Retinal pigment epithelial cell (primary cell): ENCODE results near the gene MPRIP.

Source experiments
- DNase-seq: peaks from one replicate; pipeline ENCODE4 v3.0.0-alpha.2; 2010; ENCODE audit warnings: low read depth
- H3K4me3 ChIP-seq: 2 replicates; pipeline ENCODE4 v1.5.1; 2011; ENCODE audit warnings: mild to moderate bottlenecking, low read length, control low read depth, moderate library complexity
- CTCF ChIP-seq: conservative IDR thresholded peaks from 2 replicates; pipeline ENCODE4 v1.5.1; 2011; ENCODE audit warnings: low read depth, low read length, control low read depth, inconsistent platforms

MPRIP gene

GRCh38 chr17:17165666-17166308 lies 123.5 kb downstream of the MPRIP start:
- TF ChIP-seq CTCF = no peak
- no peak overlapping the region for H3K4me3 ChIP-seq
- DNase-seq = no peak

GRCh38 chr17:17166446-17166845 lies 124.2 kb downstream of the MPRIP start:
- no peak for TF ChIP-seq CTCF
- DNase-seq = no peak
- no peak overlapping the region for H3K4me3 ChIP-seq

GRCh38 chr17:17167356-17167755 lies 125.1 kb downstream of the MPRIP start:
- DNase-seq = no peak
- TF ChIP-seq CTCF = no peak
- H3K4me3 ChIP-seq = no peak overlapping the region

GRCh38 chr17:17167986-17168385 lies 125.7 kb downstream of the MPRIP start:
- DNase-seq = no peak
- no peak overlapping the region for H3K4me3 ChIP-seq
- TF ChIP-seq CTCF = no peak

- H3K4me3 ChIP-seq = no peak overlapping the region
- TF ChIP-seq CTCF = no peak
- no peak for DNase-seq
These were observed 126.1 kb downstream of the MPRIP start for GRCh38 chr17:17168401-17168800.

- TF ChIP-seq CTCF = no peak
- DNase-seq = no peak
- H3K4me3 ChIP-seq = no peak overlapping the region
These were observed 127.1 kb downstream of the MPRIP start for GRCh38 chr17:17169396-17169795.

- DNase-seq = no peak
- no peak overlapping the region for H3K4me3 ChIP-seq
- no peak for TF ChIP-seq CTCF
These were observed 128.2 kb downstream of the MPRIP start for GRCh38 chr17:17170346-17170985.
